DND-41 (cell line): ENCODE measurements around the gene NUP214.

Experiments
- CTCF ChIP-seq: IDR thresholded peaks from 2 replicates; pipeline ENCODE4 v1.5.1; 2012; ENCODE audit warnings: borderline replicate concordance, low read length, moderate library complexity, mild to moderate bottlenecking; ENCODE audit not compliant: poor library complexity, severe bottlenecking; ENCODE audit errors: extremely low read depth
- EZH2 ChIP-seq: IDR thresholded peaks from 3 replicates; pipeline ENCODE4 v1.6.1; 2012; ENCODE audit warnings: borderline replicate concordance, low read depth, mild to moderate bottlenecking, moderate library complexity, low read length, inconsistent platforms; ENCODE audit not compliant: severe bottlenecking

GRCh38 chr9:131148966-131149687, 23.7 kb downstream of the NUP214 start:
- no peak for TF ChIP-seq EZH2
- TF ChIP-seq CTCF = no peak
